ENCODE data around the gene HIF1A.
"Not testable (repeated sequence)": the region's sequence is repeated elsewhere in the genome, so short reads cannot be mapped to it uniquely, and the experiment has no call there.

The HIF1A gene

GRCh38 chr14:61656341-61656740 is 39.0 kb upstream of the HIF1A start:
- no peak overlapping the region for H3K4me2 ChIP-seq (ENCODE audit: low read length)
- H3K36me3 ChIP-seq (ENCODE audit: insufficient read depth, low read length) = no peaks in the 10 kb centered on the region

GRCh38 chr14:61658111-61658510 is 37.2 kb upstream of the HIF1A start:
- not testable (repeated sequence) for H4K20me1 ChIP-seq (ENCODE audit: insufficient read depth, low read length); H3K4me2 ChIP-seq (ENCODE audit: low read length); H3K9me2 ChIP-seq (ENCODE audit: low read depth, low read length); H3K79me2 ChIP-seq (ENCODE audit: insufficient read depth, low read length); H3K36me3 ChIP-seq (ENCODE audit: insufficient read depth, low read length); H3K4me3 ChIP-seq (ENCODE audit: low read depth, low read length, poor library complexity, severe bottlenecking); H3K27ac ChIP-seq (ENCODE audit: low read depth, low read length, poor library complexity, severe bottlenecking); H3K27me3 ChIP-seq (ENCODE audit: insufficient read depth, low read length); H3K9ac ChIP-seq (ENCODE audit: low read length); H2AFZ ChIP-seq (ENCODE audit: low read length); H3K9me3 ChIP-seq (ENCODE audit: low read length); H3F3A ChIP-seq (ENCODE audit: insufficient read depth, low read length)
- peaks cover 42% of the 10 kb centered on the region for H3K4me1 ChIP-seq (ENCODE audit: insufficient read depth, low read length, severe bottlenecking)

More at GRCh38 chr14:61656341-61656740, 39.0 kb upstream of the HIF1A start:
- no peaks in the 10 kb centered on the region for H3K79me2 ChIP-seq (ENCODE audit: insufficient read depth, low read length)
- H3K27ac ChIP-seq (ENCODE audit: low read depth, low read length, poor library complexity, severe bottlenecking) = no peak overlapping the region
- H3K4me3 ChIP-seq (ENCODE audit: low read depth, low read length, poor library complexity, severe bottlenecking) = no peak overlapping the region
- H2AFZ ChIP-seq (ENCODE audit: low read length) = 0 out of 2 replicates have a peak overlapping the region, but pooled peaks have one; percentile 59
- H3K9me2 ChIP-seq (ENCODE audit: low read depth, low read length) = no peaks in the 10 kb centered on the region
- no peak overlapping the region for H3K9ac ChIP-seq (ENCODE audit: low read length)
- H3F3A ChIP-seq (ENCODE audit: insufficient read depth, low read length) = no peaks in the 10 kb centered on the region
- H3K27me3 ChIP-seq (ENCODE audit: insufficient read depth, low read length) = no peaks in the 10 kb centered on the region
- H3K9me3 ChIP-seq (ENCODE audit: low read length) = no peaks in the 10 kb centered on the region
- peaks cover 31% of the 10 kb centered on the region for H3K4me1 ChIP-seq (ENCODE audit: insufficient read depth, low read length, severe bottlenecking)
- H4K20me1 ChIP-seq (ENCODE audit: insufficient read depth, low read length) = no peaks in the 10 kb centered on the region
- TF ChIP-seq CTCF (IDR thresholded peaks at IDR 0.05; ENCODE audit: low read length) (no peak), EZH2 (IDR thresholded peaks at IDR 0.05; ENCODE audit: borderline replicate concordance, low read length) (no peak)

- Histone ChIP-seq H3K4me2 (ENCODE audit: low read length) (no peak overlapping the region), H4K20me1 (ENCODE audit: insufficient read depth, low read length) (no peaks in the 10 kb centered on the region), H3K9me3 (ENCODE audit: low read length) (peaks cover 4% of the 10 kb centered on the region; the same call in 1 of the 2 replicates), H3K79me2 (ENCODE audit: insufficient read depth, low read length) (no peaks in the 10 kb centered on the region), H3K4me1 (ENCODE audit: insufficient read depth, low read length, severe bottlenecking) (peaks cover 39% of the 10 kb centered on the region), H3K36me3 (ENCODE audit: insufficient read depth, low read length) (no peaks in the 10 kb centered on the region), H3K9ac (ENCODE audit: low read length) (no peak overlapping the region), H3K27ac (ENCODE audit: low read depth, low read length, poor library complexity, severe bottlenecking) (no peak overlapping the region), H3K27me3 (ENCODE audit: insufficient read depth, low read length) (no peaks in the 10 kb centered on the region), H3K4me3 (ENCODE audit: low read depth, low read length, poor library complexity, severe bottlenecking) (no peak overlapping the region), H2AFZ (ENCODE audit: low read length) (no peak overlapping the region), H3F3A (ENCODE audit: insufficient read depth, low read length) (no peaks in the 10 kb centered on the region), H3K9me2 (ENCODE audit: low read depth, low read length) (no peaks in the 10 kb centered on the region)
- TF ChIP-seq CTCF (IDR thresholded peaks at IDR 0.05; ENCODE audit: low read length) = no peak
- TF ChIP-seq EZH2 (IDR thresholded peaks at IDR 0.05; ENCODE audit: borderline replicate concordance, low read length) = no peak
These were observed 35.7 kb upstream of the HIF1A start for GRCh38 chr14:61659582-61659981.
